ENCODE data around the gene USP9X.
"Not testable (repeated sequence)": the region's sequence is repeated elsewhere in the genome, so short reads cannot be mapped to it uniquely, and the experiment has no call there.

The USP9X gene

GRCh38 chrX:41084893-41085511 lies at the start of gene USP9X:
Gene USP9X (plus strand): TSS chrX:41085445. CDS start chrX:41123629, 38,184 bp downstream.
- DNase-seq: peak; percentile 1 to 48

GRCh38 chrX:41035582-41035981 lies 49.7 kb upstream of the USP9X start:
- no peak for DNase-seq

GRCh38 chrX:41036668-41037326 lies 48.4 kb upstream of the USP9X start:
- DNase-seq: no peak

GRCh38 chrX:41043196-41043595 lies 42.0 kb upstream of the USP9X start:
- no peak for DNase-seq

- DNase-seq: no peak
These were observed 41.4 kb upstream of the USP9X start for GRCh38 chrX:41043674-41044345.

GRCh38 chrX:41045960-41046567 lies 39.2 kb upstream of the USP9X start:
- DNase-seq: no peak

GRCh38 chrX:41047878-41048534 lies 37.2 kb upstream of the USP9X start:
- DNase-seq: no peak

- no peak for DNase-seq
These were observed 34.9 kb upstream of the USP9X start for GRCh38 chrX:41050359-41050758.

GRCh38 chrX:41051288-41051687 lies 34.0 kb upstream of the USP9X start:
- no peak for DNase-seq

GRCh38 chrX:41055740-41056139 lies 29.5 kb upstream of the USP9X start:
- DNase-seq: no peak

- not testable (repeated sequence) for DNase-seq
These were observed 22.0 kb upstream of the USP9X start for GRCh38 chrX:41063276-41063675.

GRCh38 chrX:41064018-41064417 lies 21.2 kb upstream of the USP9X start:
- no peak for DNase-seq

GRCh38 chrX:41066391-41066790 lies 18.9 kb upstream of the USP9X start:
- no peak for DNase-seq

- DNase-seq: no peak
These were observed 18.3 kb upstream of the USP9X start for GRCh38 chrX:41066969-41067368.

GRCh38 chrX:41067721-41068120 lies 17.5 kb upstream of the USP9X start:
- no peak for DNase-seq

- DNase-seq: no peak
These were observed 8.5 kb upstream of the USP9X start for GRCh38 chrX:41076742-41077141.

GRCh38 chrX:41081821-41082220 lies 3.4 kb upstream of the USP9X start:
- no peak for DNase-seq

- no peak for DNase-seq
These were observed 2.5 kb upstream of the USP9X start for GRCh38 chrX:41082783-41083182.

GRCh38 chrX:41084044-41084892 lies 977 bp upstream of the USP9X start:
- DNase-seq: peak; percentile 63 to 91

- peak; percentile 1 to 15 for DNase-seq
These were observed 250 bp downstream of the USP9X start for GRCh38 chrX:41085512-41085877.

- peak in 1 of 2 experiments; percentile 36 for DNase-seq
These were observed 807 bp downstream of the USP9X start for GRCh38 chrX:41085878-41086626.

- DNase-seq: no peak
These were observed 1.3 kb downstream of the USP9X start for GRCh38 chrX:41086627-41086932.

Measured in SW 1271 (cell line).